HCT116 (cell line): ENCODE data around the gene CCDC197. TPM values are rescaled to one million over a fixed set of nuclear protein-coding genes. Genes with fewer than 3 reads are reported as not detected.

ENCODE experiments used
- ATAC-seq: fragments of 200-7000 bp; cut with Tn5 transposase; 2 replicates; pipeline ENCODE4 v1.9.1; 2020; ENCODE audit warnings: mild to moderate bottlenecking, moderate library complexity
- BruUV-seq: library from RNA; stranded (reverse); fragments of 400-500 nt; replicated peaks from 2 replicates; lab custom pipeline; 2021; lab: Mats Ljungman, UMichigan
- CTCF ChIA-PET: fragments of 300-600 bp; sonication (Branson Sonifier 250); formaldehyde crosslinking; loops from one replicate; lab custom pipeline; 2021; ENCODE audit warnings: antibody characterized with exemption; lab: Charles Lee
- POLR2A ChIA-PET: fragments of 300-600, 350-600 bp; sonication (Branson Sonifier 250); formaldehyde crosslinking; loops from one replicate; lab custom pipeline; 2021; ENCODE audit warnings: antibody characterized with exemption; lab: Charles Lee
- RAD21 ChIA-PET, 2 experiments: fragments of 300-600 bp; sonication (Branson Sonifier 250); formaldehyde crosslinking; loops; one replicate each; lab custom pipeline; 2023; ENCODE audit warnings: low total read pairs in 2 of 2; ENCODE audit not compliant: uncharacterized antibody in 2 of 2, unreplicated experiment in 2 of 2, low non-redundant PET in 1 of 2; lab: Charles Lee
- DNase-seq: peaks from one replicate; pipeline ENCODE4 v3.0.0-alpha.2; 2010; ENCODE audit warnings: low read depth, low spot score
- H2AFZ ChIP-seq: fragments of 200-600 bp; shearing (Covaris generic), sonication (generic); 2 replicates; pipeline ENCODE4 v1.6.1; 2017; ENCODE audit warnings: low read depth, mixed run types, mixed read lengths, antibody characterized with exemption, low read length; ENCODE audit not compliant: poor library complexity, severe bottlenecking
- H3K27ac ChIP-seq: 2 replicates; pipeline ENCODE4 v1.5.1; 2012; ENCODE audit warnings: low read depth, low read length
- H3K27me3 ChIP-seq: fragments of 200-600 bp; sonication (generic); 2 replicates; pipeline ENCODE4 v1.6.1; 2016; ENCODE audit warnings: mixed run types, low read length, mixed read lengths; ENCODE audit not compliant: insufficient read depth
- H3K36me3 ChIP-seq, 2 experiments: fragments of 200-500 bp in 1 of 2; fragments of 200-600 bp in 1 of 2; sonication (Bioruptor generic) in 1 of 2; sonication (generic) in 1 of 2; 2 replicates each; pipeline versions ENCODE4 v1.5.1 to v1.6.1; 2014 to 2016; ENCODE audit warnings: low read length in 2 of 2, inconsistent platforms in 1 of 2, mixed read lengths in 1 of 2, mixed run types in 1 of 2; ENCODE audit not compliant: insufficient read depth in 2 of 2, control insufficient read depth in 1 of 2
- H3K4me1 ChIP-seq, 2 experiments: fragments of 200-600 bp in 1 of 2; sonication (generic) in 1 of 2; 2 replicates each; pipeline versions ENCODE4 v1.5.1 to v1.6.1; 2012 to 2017; ENCODE audit warnings: low read length in 2 of 2, inconsistent platforms in 1 of 2, mild to moderate bottlenecking in 1 of 2, mixed read lengths in 1 of 2, mixed run types in 1 of 2, moderate library complexity in 1 of 2; ENCODE audit not compliant: insufficient read depth in 2 of 2, control insufficient read depth in 1 of 2
- H3K4me2 ChIP-seq: fragments of 200-600 bp; sonication (generic); 2 replicates; pipeline ENCODE4 v1.6.1; 2017; ENCODE audit warnings: mixed run types, low read length, mixed read lengths
- H3K4me3 ChIP-seq, 2 experiments: fragments of 200-600 bp in 1 of 2; sonication (generic) in 1 of 2; replicated peaks in 1 of 2; 2 replicates each; pipeline ENCODE4 v1.5.1; 2011 to 2016; ENCODE audit warnings: low read length in 2 of 2, control low read depth in 1 of 2, low read depth in 1 of 2, mild to moderate bottlenecking in 1 of 2, mixed read lengths in 1 of 2, mixed run types in 1 of 2
- H3K79me2 ChIP-seq: fragments of 200-600 bp; sonication (generic); 2 replicates; pipeline ENCODE4 v1.6.1; 2017; ENCODE audit warnings: mild to moderate bottlenecking, mixed run types, low read length, moderate library complexity, mixed read lengths; ENCODE audit not compliant: insufficient read depth
- H3K9ac ChIP-seq: fragments of 200-600 bp; sonication (generic); 2 replicates; pipeline ENCODE4 v1.6.1; 2016; ENCODE audit warnings: low read length, mixed read lengths
- H3K9me2 ChIP-seq: fragments of 200-600 bp; sonication (generic), shearing (Covaris generic); 2 replicates; pipeline ENCODE4 v1.6.1; 2017; ENCODE audit warnings: mixed run types, mild to moderate bottlenecking, moderate library complexity; ENCODE audit not compliant: insufficient read depth
- H3K9me3 ChIP-seq, 2 experiments: fragments of 200-500 bp in 1 of 2; fragments of 200-600 bp in 1 of 2; sonication (Bioruptor generic) in 1 of 2; sonication (generic) in 1 of 2; 2 replicates each; pipeline ENCODE4 v1.6.1; 2014 to 2017; ENCODE audit warnings: low read length in 2 of 2, mixed read lengths in 2 of 2, inconsistent platforms in 1 of 2, low read depth in 1 of 2, mild to moderate bottlenecking in 1 of 2, mixed run types in 1 of 2, moderate library complexity in 1 of 2; ENCODE audit not compliant: control insufficient read depth in 1 of 2, insufficient read depth in 1 of 2
- H4K20me1 ChIP-seq: fragments of 200-600 bp; sonication (generic), shearing (Covaris generic); 2 replicates; pipeline ENCODE4 v1.6.1; 2017; ENCODE audit warnings: mixed run types, mild to moderate bottlenecking, moderate library complexity; ENCODE audit not compliant: insufficient read depth
- CBX3 ChIP-seq: IDR thresholded peaks from 2 replicates; pipeline ENCODE4 v1.6.1; 2012; ENCODE audit warnings: low read depth
- EZH2 ChIP-seq: fragments of 200-600 bp; sonication (generic); IDR thresholded peaks from 2 replicates; pipeline ENCODE4 v1.6.1; 2017; ENCODE audit warnings: antibody characterized with exemption, mixed run types
- EZH2phosphoT487 ChIP-seq: fragments of 200-600 bp; IDR thresholded peaks from 2 replicates; pipeline ENCODE4 v1.6.1; 2018; ENCODE audit warnings: antibody characterized with exemption, borderline replicate concordance
- FOSL1 ChIP-seq: IDR thresholded peaks from 2 replicates; pipeline ENCODE4 v1.6.1; 2012; ENCODE audit warnings: low read depth
- POLR2A ChIP-seq: IDR thresholded peaks from 2 replicates; pipeline ENCODE4 v1.7.0; 2011; ENCODE audit warnings: borderline replicate concordance; ENCODE audit not compliant: insufficient read depth, insufficient read length; ENCODE audit errors: extremely low read depth
- SIN3A ChIP-seq: IDR thresholded peaks from 2 replicates; pipeline ENCODE4 v1.6.1; 2012; ENCODE audit warnings: low read depth
- SP1 ChIP-seq: IDR thresholded peaks from 2 replicates; pipeline ENCODE4 v1.6.1; 2012; ENCODE audit warnings: low read depth
- SRF ChIP-seq: IDR thresholded peaks from 2 replicates; pipeline ENCODE4 v1.6.1; 2012; ENCODE audit warnings: low read depth
- TCF7L2 ChIP-seq: IDR thresholded peaks from 2 replicates; pipeline ENCODE4 v1.7.0; 2011; ENCODE audit warnings: borderline replicate concordance, inconsistent platforms; ENCODE audit not compliant: insufficient read depth, insufficient read length; ENCODE audit errors: extremely low read depth
- intact Hi-C: fragments of 100-400 bp; cut with micrococcal nuclease; formaldehyde crosslinking; loops from 2 replicates; pipeline ENCODE4 v1.10.0; 2022
- total RNA-seq: library from RNA; stranded (reverse); gene quantifications from one replicate; pipeline ENCODE4 v1.2.1, GENCODE V29; 2021; ENCODE audit not compliant: unreplicated experiment
- TF ChIP-seq, protein P1 (sequence below): IDR thresholded peaks from 2 replicates; pipeline ENCODE4 v1.6.1; 2012; ENCODE audit warnings: low read depth

Gene CCDC197
- total RNA-seq, 1 experiment from 2014 or later = not detected

DNA sequence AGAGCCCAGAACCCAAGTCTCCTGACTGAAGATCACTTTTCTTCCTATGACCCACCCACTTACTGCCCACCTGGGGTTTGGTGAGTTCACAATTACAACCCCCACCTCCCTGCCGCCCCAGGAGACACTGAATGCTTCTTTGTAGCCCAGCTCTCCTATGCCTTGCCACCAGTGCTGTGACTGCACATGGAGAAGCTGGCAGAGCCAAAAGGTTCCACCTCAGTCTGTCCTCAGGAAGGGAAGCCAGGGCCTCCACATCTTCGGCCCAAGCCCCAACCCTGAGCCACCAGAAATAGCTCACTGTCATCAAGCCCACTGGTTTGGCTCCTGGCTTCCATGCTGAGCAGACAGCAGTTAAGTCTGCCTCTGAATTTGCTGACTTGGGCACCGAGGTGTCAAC lies 54.7 kb downstream of the CCDC197 start (continued):
- TF ChIP-seq, protein P1, sequence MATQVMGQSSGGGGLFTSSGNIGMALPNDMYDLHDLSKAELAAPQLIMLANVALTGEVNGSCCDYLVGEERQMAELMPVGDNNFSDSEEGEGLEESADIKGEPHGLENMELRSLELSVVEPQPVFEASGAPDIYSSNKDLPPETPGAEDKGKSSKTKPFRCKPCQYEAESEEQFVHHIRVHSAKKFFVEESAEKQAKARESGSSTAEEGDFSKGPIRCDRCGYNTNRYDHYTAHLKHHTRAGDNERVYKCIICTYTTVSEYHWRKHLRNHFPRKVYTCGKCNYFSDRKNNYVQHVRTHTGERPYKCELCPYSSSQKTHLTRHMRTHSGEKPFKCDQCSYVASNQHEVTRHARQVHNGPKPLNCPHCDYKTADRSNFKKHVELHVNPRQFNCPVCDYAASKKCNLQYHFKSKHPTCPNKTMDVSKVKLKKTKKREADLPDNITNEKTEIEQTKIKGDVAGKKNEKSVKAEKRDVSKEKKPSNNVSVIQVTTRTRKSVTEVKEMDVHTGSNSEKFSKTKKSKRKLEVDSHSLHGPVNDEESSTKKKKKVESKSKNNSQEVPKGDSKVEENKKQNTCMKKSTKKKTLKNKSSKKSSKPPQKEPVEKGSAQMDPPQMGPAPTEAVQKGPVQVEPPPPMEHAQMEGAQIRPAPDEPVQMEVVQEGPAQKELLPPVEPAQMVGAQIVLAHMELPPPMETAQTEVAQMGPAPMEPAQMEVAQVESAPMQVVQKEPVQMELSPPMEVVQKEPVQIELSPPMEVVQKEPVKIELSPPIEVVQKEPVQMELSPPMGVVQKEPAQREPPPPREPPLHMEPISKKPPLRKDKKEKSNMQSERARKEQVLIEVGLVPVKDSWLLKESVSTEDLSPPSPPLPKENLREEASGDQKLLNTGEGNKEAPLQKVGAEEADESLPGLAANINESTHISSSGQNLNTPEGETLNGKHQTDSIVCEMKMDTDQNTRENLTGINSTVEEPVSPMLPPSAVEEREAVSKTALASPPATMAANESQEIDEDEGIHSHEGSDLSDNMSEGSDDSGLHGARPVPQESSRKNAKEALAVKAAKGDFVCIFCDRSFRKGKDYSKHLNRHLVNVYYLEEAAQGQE = no peak

- POLR2A ChIA-PET = no interaction called here
- RAD21 ChIA-PET = interaction anchor here in 1 of 2 experiments (2.0 kb wide), 1 partner anchor 85 kb away, joined by 5 read pairs; no protein-coding TSS in a partner anchor
- Histone ChIP-seq H3K4me3 (no peak overlapping the region), H3K27ac (no peak overlapping the region), H3K27me3 (no peaks in the 10 kb centered on the region), H3K4me2 (no peak overlapping the region), H3K9me3 (no peaks in the 10 kb centered on the region), H3K36me3 (peaks cover 43 to 74% of the 10 kb centered on the region in 2 experiments; a peak in 3 of 4 replicates), H3K79me2 (no peaks in the 10 kb centered on the region; the same call in 1 of the 2 replicates), H4K20me1 (no peaks in the 10 kb centered on the region), H3K9me2 (no peaks in the 10 kb centered on the region), H3K9ac (no peak overlapping the region), H2AFZ (no peak overlapping the region), H3K4me1 (no peaks in the 10 kb centered on the region)
- DNase-seq = no peak
- CTCF ChIA-PET = interaction anchor here (0.7 to 1.8 kb wide), 3 partner anchors 80 to 434 kb away, joined by 3 to 20 read pairs (median 3); no protein-coding TSS in a partner anchor
- no peak for ATAC-seq
- no peak for TF ChIP-seq SRF
- no peak for TF ChIP-seq EZH2
- no peak for TF ChIP-seq FOSL1
- TF ChIP-seq SP1 = no peak
- TF ChIP-seq SIN3A = no peak
- no peak for TF ChIP-seq CBX3
- TF ChIP-seq POLR2A = no peak
- TF ChIP-seq EZH2phosphoT487 = no peak
- no peak for TF ChIP-seq TCF7L2
- intact Hi-C loops = no loop called here
- BruUV-seq = no TSS peak
Measured at GRCh38 chr14:94052199-94052598, 55.1 kb downstream of the CCDC197 start.
